A549 (cell line): ENCODE data around the gene AFF3. TPM values are rescaled to one million over a fixed set of nuclear protein-coding genes. Genes with fewer than 3 reads are reported as not detected.
"Not testable (repeated sequence)": the region's sequence is repeated elsewhere in the genome, so short reads cannot be mapped to it uniquely, and the experiment has no call there.

Experiments used
- ATAC-seq, 2 experiments: fragments of 200-7000 bp in 1 of 2; fragments of >200 bp in 1 of 2; cut with Nextera tagmentation in 1 of 2; cut with Tn5 transposase in 1 of 2; 3 replicates each; pipeline versions ENCODE4 v1.8.0 to v1.9.1; 2018 to 2020; ENCODE audit warnings: mild to moderate bottlenecking in 1 of 2, moderate library complexity in 1 of 2
- CTCF ChIA-PET: fragments of 300-600 bp; sonication (Branson Sonifier 250); formaldehyde crosslinking; extraction: SDS; loops from one replicate; lab custom pipeline; 2021; ENCODE audit warnings: antibody characterized with exemption, inconsistent platforms; lab: Yijun Ruan, JAX
- POLR2A ChIA-PET: fragments of 350-600 bp; formaldehyde crosslinking; extraction: SDS; loops from one replicate; lab custom pipeline; 2021; ENCODE audit warnings: antibody characterized with exemption, inconsistent platforms; lab: Yijun Ruan, JAX
- DNase-seq, 2 experiments: peaks; one replicate each; pipeline versions ENCODE4 v3.0.0 to v3.0.0-alpha.2; 2011 to 2016; ENCODE audit warnings: low read depth in 1 of 2, low spot score in 1 of 2
- FAIRE-seq: peaks from 2 replicates; lab custom pipeline; 2011; peaks lifted over from hg19 to GRCh38; lab: Jason Lieb, UNC
- H3K27ac ChIP-seq, 2 experiments: fragments of >200 bp; sonication (Bioruptor Twin); formaldehyde crosslinking; 3 replicates each; pipeline ENCODE4 v1.5.1; 2016 to 2017
- H3K4me1 ChIP-seq: fragments of >200 bp; sonication (Bioruptor Twin); formaldehyde crosslinking; 3 replicates; pipeline ENCODE4 v1.6.1; 2016
- H3K4me2 ChIP-seq: fragments of >200 bp; sonication (Bioruptor Twin); formaldehyde crosslinking; 3 replicates; pipeline ENCODE4 v1.6.1; 2016
- H3K4me3 ChIP-seq: fragments of >200 bp; sonication (Bioruptor Twin); formaldehyde crosslinking; 3 replicates; pipeline ENCODE4 v1.5.1; 2016
- H3K9me3 ChIP-seq: fragments of >200 bp; sonication (Bioruptor Twin); formaldehyde crosslinking; 3 replicates; pipeline ENCODE4 v1.6.1; 2016
- BHLHE40 ChIP-seq: IDR thresholded peaks from 2 replicates; pipeline ENCODE4 v1.6.1; 2012; ENCODE audit warnings: low read depth, low read length, inconsistent platforms
- CBX2 ChIP-seq: fragments of 200-600 bp; sonication (generic); IDR thresholded peaks from 2 replicates; pipeline ENCODE4 v1.6.1; 2016; ENCODE audit warnings: low read depth, mild to moderate bottlenecking, borderline replicate concordance
- CBX8 ChIP-seq: fragments of 200-600 bp; sonication (generic); IDR thresholded peaks from 2 replicates; pipeline ENCODE4 v1.6.1; 2016
- ELK1 ChIP-seq: fragments of 150-350 bp; IDR thresholded peaks from 2 replicates; pipeline ENCODE4 v1.6.1; 2014; ENCODE audit warnings: low read depth, mild to moderate bottlenecking, low read length
- EP300 ChIP-seq, 2 experiments: fragments of >200 bp; sonication (Bioruptor Twin); formaldehyde crosslinking; IDR thresholded peaks; 2 replicates in 1 of 2; 3 replicates in 1 of 2; pipeline ENCODE4 v1.6.1; 2016 to 2017
- FOSB ChIP-seq: fragments of 250-450 bp; sonication (Bioruptor Pico); IDR thresholded peaks from 2 replicates; pipeline ENCODE4 v1.5.0; 2020; ENCODE audit warnings: mild to moderate bottlenecking, moderate library complexity
- GATA3 ChIP-seq: IDR thresholded peaks from 2 replicates; pipeline ENCODE4 v1.6.1; 2012; ENCODE audit warnings: borderline replicate concordance
- HEYL ChIP-seq: fragments of 250-450 bp; sonication (Bioruptor Pico); IDR thresholded peaks from 2 replicates; pipeline ENCODE4 v1.8.0; 2021; ENCODE audit warnings: mild to moderate bottlenecking, moderate library complexity
- HOXB13 ChIP-seq: fragments of 250-450 bp; sonication (Bioruptor Pico); IDR thresholded peaks from 2 replicates; pipeline ENCODE4 v1.5.0; 2020; ENCODE audit warnings: low read depth, mild to moderate bottlenecking, moderate library complexity
- JUNB ChIP-seq: fragments of >200 bp; sonication (Bioruptor Twin); formaldehyde crosslinking; IDR thresholded peaks from 2 replicates; pipeline ENCODE4 v1.6.1; 2016
- MAFK ChIP-seq: fragments of 450-650 bp; IDR thresholded peaks from 2 replicates; pipeline ENCODE4 v1.6.1; 2014; ENCODE audit not compliant: partially characterized antibody
- MAZ ChIP-seq: fragments of 150-350 bp; IDR thresholded peaks from 2 replicates; pipeline ENCODE4 v1.6.1; 2014; ENCODE audit warnings: antibody characterized with exemption, low read depth, low read length, borderline replicate concordance
- MYC ChIP-seq: IDR thresholded peaks from 2 replicates; pipeline ENCODE4 v1.6.1; 2012; ENCODE audit warnings: mild to moderate bottlenecking, inconsistent platforms, low read length, improper control_type of control experiment, borderline replicate concordance
- NPAS2 ChIP-seq: fragments of 250-450 bp; sonication (Bioruptor Pico); IDR thresholded peaks from 2 replicates; pipeline ENCODE4 v1.8.0; 2022; ENCODE audit warnings: mild to moderate bottlenecking, moderate library complexity, borderline replicate concordance
- REST ChIP-seq: fragments of 200-600 bp; sonication (generic); IDR thresholded peaks from 2 replicates; pipeline ENCODE4 v1.6.1; 2016; ENCODE audit warnings: antibody characterized with exemption, mild to moderate bottlenecking, moderate library complexity
- RFX5 ChIP-seq: fragments of 450-650 bp; IDR thresholded peaks from 2 replicates; pipeline ENCODE4 v1.7.1; 2014; ENCODE audit warnings: antibody characterized with exemption, mild to moderate bottlenecking, moderate library complexity
- WGBS: methylation state at CpG from one replicate; pipeline ENCODE4 v1.1.6; 2017; ENCODE audit errors: missing lambda C conversion rate; 5-methylcytosine and 5-hydroxymethylcytosine counted together
- polyA plus RNA-seq, 4 experiments: library from polyadenylated mRNA; depleted of rRNA in 3 of 4; stranded (reverse); fragments of >200 nt; fragmentation: RNase III in 1 of 4; extraction: RNeasy Plus Mini Kit Qiagen cat#74134 plus additional on column Dnase treatment in 1 of 4; gene quantifications; 2 replicates in 3 of 4; 3 replicates in 1 of 4; pipeline ENCODE4 v1.2.3, GENCODE V29; 2011 to 2017

The AFF3 gene
- polyA plus RNA-seq, 2 of the 4 experiments (the other 2 are of a cell fraction), result not detected

- H3K4me2 ChIP-seq, H3K4me3 ChIP-seq, DNase-seq, H3K4me1 ChIP-seq, FAIRE-seq, CTCF ChIA-PET, H3K27ac ChIP-seq, ATAC-seq, H3K9me3 ChIP-seq, POLR2A ChIA-PET: not testable (repeated sequence)
- 44% methylated on average over 15 of the region's 17 CpGs for WGBS
Measured at GRCh38 chr2:100083421-100084216, 58.8 kb downstream of the AFF3 start.

- H3K27ac ChIP-seq, H3K9me3 ChIP-seq, H3K4me1 ChIP-seq, DNase-seq, H3K4me3 ChIP-seq, FAIRE-seq, ATAC-seq, POLR2A ChIA-PET, H3K4me2 ChIP-seq, CTCF ChIA-PET: not testable (repeated sequence)
- WGBS, result 19% methylated on average over 1 of the region's 1 CpG
Measured at GRCh38 chr2:100082302-100082978, 60.0 kb downstream of the AFF3 start.

- DNase-seq (no peak), FAIRE-seq (no peak), ATAC-seq (no peak)
- 5% methylated on average over 3 of the region's 3 CpGs for WGBS
- TF ChIP-seq BHLHE40 (no peak), EP300 (IDR thresholded peaks at IDR 0.05) (no peak), HOXB13 (no peak), MYC (no peak), MAFK (no peak), REST (no peak), CBX8 (no peak), NPAS2 (CRISPR knock-in tag) (no peak)
- ChIA-PET CTCF (no interaction called here), POLR2A (no interaction called here)
- no peak overlapping the region for H3K27ac ChIP-seq
- H3K4me1 ChIP-seq, result no peaks in the 10 kb centered on the region
- H3K9me3 ChIP-seq, result no peaks in the 10 kb centered on the region
- no peak overlapping the region for H3K4me3 ChIP-seq
- H3K4me2 ChIP-seq, result no peak overlapping the region
Measured at GRCh38 chr2:100077935-100078334, 64.5 kb downstream of the AFF3 start.

- Histone ChIP-seq H3K4me1 (no peaks in the 10 kb centered on the region), H3K9me3 (no peaks in the 10 kb centered on the region), H3K4me2 (no peak overlapping the region), H3K27ac (no peak overlapping the region), H3K4me3 (no peak overlapping the region)
- ChIA-PET POLR2A (no interaction called here), CTCF (no interaction called here)
- DNase-seq (no peak), FAIRE-seq (no peak), ATAC-seq (no peak)
- TF ChIP-seq HOXB13, result no peak
- TF ChIP-seq RFX5, result no peak
- TF ChIP-seq CBX2, result no peak
- no peak for TF ChIP-seq JUNB
- TF ChIP-seq FOSB (CRISPR knock-in tag), result no peak
- TF ChIP-seq GATA3, result no peak
- no peak for TF ChIP-seq MAZ
- no peak for TF ChIP-seq HEYL (CRISPR knock-in tag)
- TF ChIP-seq CBX8, result no peak
- no peak for TF ChIP-seq ELK1
Measured at GRCh38 chr2:100077456-100077855, 64.9 kb downstream of the AFF3 start.
